ENCODE measurements around the gene CACNA1F.

The CACNA1F gene

GRCh38 chrX:49193542-49193964 lies 39.6 kb downstream of the CACNA1F start:
- FAIRE-seq: no peak

GRCh38 chrX:49192722-49193328 lies 40.3 kb downstream of the CACNA1F start:
- FAIRE-seq: no peak

DNA sequence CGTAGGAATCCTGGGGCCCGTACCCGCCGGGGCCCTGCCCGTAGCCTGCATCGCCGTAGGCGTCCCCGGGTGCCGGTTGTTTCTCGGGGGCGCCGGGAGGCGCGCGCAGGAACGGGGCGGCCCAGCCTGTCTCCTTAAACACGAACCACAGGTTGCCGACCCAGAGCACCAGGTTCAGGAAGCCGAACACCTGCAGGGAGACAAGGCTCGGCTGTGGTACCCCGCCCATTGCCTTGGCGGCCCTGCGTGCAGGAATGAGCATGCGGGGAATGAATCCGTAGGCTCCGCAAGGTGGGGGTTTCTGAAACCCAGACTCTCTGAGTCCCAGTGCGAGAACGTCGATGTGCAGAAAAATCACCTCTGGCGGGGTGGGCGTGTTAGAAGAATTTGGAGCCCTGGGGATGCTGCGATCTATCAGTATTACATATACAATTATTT lies 41.5 kb downstream of the CACNA1F start:
- FAIRE-seq: no peak

GRCh38 chrX:49190821-49191573 lies 42.1 kb downstream of the CACNA1F start:
- peak; percentile 99 for FAIRE-seq

GRCh38 chrX:49189606-49190005 lies 43.5 kb downstream of the CACNA1F start:
- no peak for FAIRE-seq

GRCh38 chrX:49188468-49189076 lies 44.6 kb downstream of the CACNA1F start:
- FAIRE-seq: no peak

GRCh38 chrX:49187526-49187925 lies 45.6 kb downstream of the CACNA1F start:
- no peak for FAIRE-seq

GRCh38 chrX:49187028-49187394 lies 46.1 kb downstream of the CACNA1F start:
- FAIRE-seq: no peak

DNA sequence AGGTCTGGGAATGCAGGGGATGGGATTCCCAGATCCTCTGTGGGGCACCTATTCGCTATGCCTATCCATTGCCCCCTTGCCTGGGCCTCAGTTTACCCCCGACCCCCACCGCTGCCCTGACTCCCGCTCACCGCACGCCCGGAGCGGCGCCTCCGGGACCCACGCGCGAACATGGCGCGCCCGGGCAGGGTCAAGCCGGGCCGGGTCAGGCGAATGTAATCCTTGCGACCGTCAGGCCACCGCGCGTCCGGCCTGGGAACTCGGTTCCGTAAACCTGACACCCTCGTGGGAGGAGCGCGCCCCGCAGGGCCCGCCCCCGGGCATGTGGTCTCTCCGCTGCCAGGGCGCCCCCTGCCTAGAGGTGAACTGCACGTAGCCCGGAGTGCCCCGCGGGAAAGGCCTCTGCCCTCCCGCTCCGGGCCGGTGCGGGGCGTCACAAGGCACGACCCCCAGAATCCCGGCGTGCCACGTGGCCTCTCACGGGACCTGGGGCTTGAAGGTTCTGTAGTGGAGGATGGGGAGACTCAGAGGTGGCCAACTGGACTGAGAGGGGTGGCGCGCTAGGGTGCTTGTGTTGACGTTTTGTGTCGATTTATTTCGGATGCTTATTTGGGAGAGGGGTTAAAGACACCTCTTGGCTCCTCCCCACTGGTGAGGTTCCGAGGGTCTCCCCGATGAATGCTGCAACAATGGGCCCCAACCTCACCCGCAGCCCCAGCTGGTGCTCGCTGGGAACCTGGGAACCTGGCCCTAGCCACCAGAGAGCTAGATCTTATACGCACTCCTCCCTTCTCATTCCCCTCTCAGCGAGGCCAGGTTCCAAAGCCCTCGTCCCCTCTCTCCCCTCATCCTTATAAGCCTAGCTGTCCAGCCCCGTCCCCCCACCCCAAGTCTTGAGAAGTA lies 46.8 kb downstream of the CACNA1F start, which contains the start of gene PRICKLE3:
TSS of gene PRICKLE3 (minus strand) at position 249 of the 903 bp plus-strand sequence. CDS start at position 173, 76 bp downstream.
- FAIRE-seq: no peak

DNA sequence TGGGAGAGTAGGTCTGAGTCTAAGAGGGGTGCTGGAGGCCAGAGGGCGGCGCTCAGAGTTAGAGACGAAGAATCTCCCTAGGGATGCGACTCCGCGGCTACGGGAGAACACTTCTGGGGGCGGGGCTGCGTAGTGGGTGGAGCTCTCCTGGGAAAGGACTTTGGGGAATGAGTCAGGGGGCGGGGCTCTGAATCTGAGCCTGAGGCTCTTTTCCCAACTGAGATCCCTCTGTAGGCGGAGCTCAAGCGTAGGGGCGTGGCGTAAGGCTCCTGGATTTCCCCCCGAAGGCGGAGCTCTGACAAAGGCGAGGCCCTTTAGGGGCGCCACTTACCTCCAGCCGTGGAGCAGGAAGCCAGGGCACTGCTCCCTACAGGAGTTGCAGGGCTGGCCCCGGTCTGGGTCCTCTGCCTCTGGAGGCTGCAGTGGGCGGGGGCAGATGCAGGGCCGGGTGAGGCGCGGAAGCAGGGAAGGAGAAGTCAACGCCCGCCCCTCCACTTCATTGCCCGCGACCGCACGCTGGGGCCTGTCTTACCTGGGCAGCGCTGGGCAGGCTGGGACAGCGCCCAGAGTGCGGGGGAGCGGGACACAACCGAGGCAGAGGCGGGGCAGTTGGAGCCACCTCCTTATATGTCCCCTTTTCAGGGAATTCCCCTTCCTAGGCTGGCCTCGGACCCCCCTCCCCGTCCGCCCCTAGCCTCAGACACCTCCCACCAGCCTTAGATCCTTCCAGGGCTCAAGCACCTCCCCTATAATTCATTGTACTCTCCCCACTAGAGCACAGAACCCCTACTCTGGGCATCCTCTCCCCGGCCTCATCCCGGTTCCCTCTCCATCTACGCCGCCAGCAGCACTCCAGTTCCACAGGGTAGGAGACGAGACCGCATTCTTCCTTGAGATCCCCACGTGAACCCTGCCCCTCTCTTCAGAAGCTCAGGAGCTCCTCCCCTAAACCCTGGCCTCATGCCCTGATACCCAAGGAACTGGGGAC lies 48.6 kb downstream of the CACNA1F start:
- no peak for FAIRE-seq

DNA sequence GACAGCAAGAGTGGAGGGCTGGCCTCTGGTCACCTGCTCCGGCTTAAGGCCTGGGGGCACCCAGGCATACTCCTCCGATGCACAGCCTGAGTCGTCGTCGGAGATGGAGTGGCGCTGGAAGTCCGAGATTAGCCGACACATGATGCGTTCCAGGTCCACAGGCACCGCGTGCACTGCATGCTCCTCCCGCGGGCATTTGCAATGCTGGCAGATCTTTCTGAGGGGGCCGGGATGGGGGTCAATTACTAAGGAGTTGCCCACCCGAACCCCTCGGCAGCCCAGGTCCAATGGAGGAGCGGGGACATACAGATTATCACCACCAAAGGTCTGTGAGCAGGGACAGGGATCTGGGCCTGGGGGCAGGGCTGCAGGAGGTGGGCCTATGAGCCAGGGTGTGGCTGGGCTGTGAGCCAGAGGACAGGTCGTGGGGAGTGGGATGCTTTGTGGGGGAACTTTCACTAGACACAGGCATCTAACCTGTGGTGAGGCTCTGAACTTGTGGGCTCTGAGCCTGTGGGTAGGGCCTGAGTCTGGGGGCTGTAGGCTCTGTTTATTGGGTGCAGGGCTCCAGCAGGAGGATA lies 49.3 kb downstream of the CACNA1F start:
- FAIRE-seq: no peak

DNA sequence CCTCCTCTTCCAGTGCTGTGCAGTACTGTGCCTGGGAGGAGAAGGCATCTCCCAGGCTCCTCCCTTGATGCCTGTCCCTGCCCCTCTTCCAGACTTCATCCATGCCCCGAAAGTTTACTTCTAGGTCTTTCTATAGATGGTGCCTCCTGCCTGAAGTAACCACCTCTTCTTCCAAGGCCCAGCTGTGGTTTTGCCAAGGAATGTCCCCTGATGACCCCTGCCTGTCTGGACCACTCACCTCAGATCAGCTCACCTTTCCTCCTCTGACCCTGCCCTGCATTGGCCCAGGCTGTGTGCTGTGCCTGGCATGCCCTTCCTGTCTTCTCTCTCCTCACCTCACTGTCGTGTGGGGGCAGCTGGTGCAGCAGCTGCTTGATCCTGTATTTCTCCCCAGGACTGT lies 53.8 kb downstream of the CACNA1F start:
- no peak for FAIRE-seq

GRCh38 chrX:49178537-49178936 lies 54.6 kb downstream of the CACNA1F start:
- no peak for FAIRE-seq

- no peak for FAIRE-seq
Measured at GRCh38 chrX:49177873-49178480, 55.2 kb downstream of the CACNA1F start.

- FAIRE-seq: no peak
Measured at GRCh38 chrX:49177338-49177833, 55.8 kb downstream of the CACNA1F start.

DNA sequence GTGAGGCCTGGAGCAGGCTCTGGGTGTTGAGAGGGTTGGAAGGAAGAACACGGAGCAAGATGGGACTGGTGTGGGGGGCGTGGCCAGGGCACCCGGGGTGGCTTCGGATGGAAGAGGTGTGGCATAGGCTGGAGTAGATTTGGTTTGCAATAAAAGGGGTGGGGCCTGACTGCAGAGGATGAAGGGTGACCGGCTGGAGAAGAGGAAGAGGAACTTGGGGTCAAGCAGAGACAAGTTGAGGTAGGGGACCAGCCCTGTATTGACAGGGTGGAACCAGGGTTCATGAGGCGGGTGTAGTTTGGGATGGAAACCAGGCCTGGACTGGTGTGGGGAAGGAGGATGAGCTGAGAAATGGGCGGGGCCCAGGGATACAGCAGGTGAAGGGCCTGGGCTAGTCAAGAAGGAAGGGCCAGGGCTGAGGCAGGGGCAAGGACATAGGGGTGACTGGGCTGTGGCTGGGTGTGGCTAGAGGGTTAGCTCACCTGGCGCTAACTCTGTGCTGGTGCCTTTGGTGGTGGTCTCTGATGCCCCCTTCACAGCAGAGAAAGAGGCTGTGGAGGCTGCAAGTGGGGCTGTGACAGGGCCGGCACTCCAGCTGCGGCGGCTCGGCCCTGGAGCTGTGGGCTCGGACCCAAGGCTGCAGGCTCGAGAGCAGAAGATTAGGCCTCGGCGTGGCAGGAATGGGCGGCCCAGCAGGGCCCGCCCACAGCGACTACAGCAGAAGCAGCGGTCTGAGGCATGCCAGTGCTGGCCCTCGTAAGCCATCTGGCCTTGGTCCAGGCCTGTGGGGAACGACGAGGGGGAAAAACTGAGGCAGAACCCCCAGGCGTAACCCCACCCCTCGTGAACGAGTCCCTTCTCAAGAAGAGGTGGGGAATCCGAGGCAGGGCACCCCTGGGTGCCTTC lies 56.5 kb downstream of the CACNA1F start:
- no peak for FAIRE-seq

GRCh38 chrX:49175435-49176274 lies 57.5 kb downstream of the CACNA1F start:
- FAIRE-seq: no peak

DNA sequence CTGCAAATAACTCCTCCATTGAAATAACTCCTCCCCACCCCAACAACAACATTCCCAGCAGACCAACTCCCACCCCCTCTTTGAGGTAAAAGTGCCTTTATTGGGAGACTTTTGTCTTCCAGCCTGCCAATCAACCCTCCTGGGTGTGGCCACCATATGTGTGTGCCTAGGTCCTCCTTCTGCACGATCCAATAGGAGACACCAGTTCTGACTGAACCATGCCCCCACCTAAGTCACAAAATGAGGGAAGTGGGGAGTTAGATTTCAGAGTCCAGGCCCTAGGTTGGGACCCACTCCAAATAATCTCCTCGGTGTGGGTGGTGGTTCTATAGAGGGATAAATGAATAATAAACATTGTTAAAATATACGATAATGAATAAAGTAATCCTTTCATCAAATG lies 58.4 kb downstream of the CACNA1F start:
- FAIRE-seq: no peak
